Smooth muscle cell (in vitro differentiated cells): ENCODE results near the gene SORD. TPM values are rescaled to one million over a fixed set of nuclear protein-coding genes. Genes with fewer than 3 reads are reported as not detected.
"Not testable (repeated sequence)": the region's sequence is repeated elsewhere in the genome, so short reads cannot be mapped to it uniquely, and the experiment has no call there.

ENCODE experiments used
- DNase-seq: peaks from one replicate; lab custom pipeline; 2025; ENCODE audit not compliant: unreplicated experiment; lab: John Stamatoyannopoulos, UW
- H2AFZ ChIP-seq: fragments of 200-600 bp; sonication (generic); 2 replicates; pipeline ENCODE4 v1.6.0; 2016; ENCODE audit warnings: antibody characterized with exemption, low read depth, mild to moderate bottlenecking
- H3F3A ChIP-seq: fragments of 200-600 bp; sonication (generic); 2 replicates; pipeline ENCODE4 v1.6.0; 2017; ENCODE audit warnings: antibody characterized with exemption, low read depth
- H3K27ac ChIP-seq: fragments of 200-600 bp; sonication (generic); 2 replicates; pipeline ENCODE4 v1.5.1; 2016; ENCODE audit warnings: low read depth, mild to moderate bottlenecking
- H3K27me3 ChIP-seq: fragments of 200-600 bp; sonication (generic); 2 replicates; pipeline ENCODE4 v1.6.1; 2016; ENCODE audit warnings: low read depth, mild to moderate bottlenecking
- H3K36me3 ChIP-seq: fragments of 200-600 bp; sonication (generic); 2 replicates; pipeline ENCODE4 v1.5.1; 2016; ENCODE audit warnings: low read depth
- H3K4me1 ChIP-seq: fragments of 200-600 bp; sonication (generic); 2 replicates; pipeline ENCODE4 v1.5.1; 2016; ENCODE audit warnings: low read depth
- H3K4me2 ChIP-seq: fragments of 200-600 bp; sonication (generic); 2 replicates; pipeline ENCODE4 v1.6.0; 2016; ENCODE audit warnings: mild to moderate bottlenecking
- H3K4me3 ChIP-seq: fragments of 200-600 bp; sonication (generic); 2 replicates; pipeline ENCODE4 v1.5.1; 2016; ENCODE audit warnings: mild to moderate bottlenecking
- H3K79me2 ChIP-seq: fragments of 200-600 bp; sonication (generic); 2 replicates; pipeline ENCODE4 v1.6.0; 2016; ENCODE audit warnings: low read depth, mild to moderate bottlenecking
- H3K9ac ChIP-seq: fragments of 200-600 bp; sonication (generic); 2 replicates; pipeline ENCODE4 v1.6.0; 2016; ENCODE audit warnings: low read depth
- H3K9me3 ChIP-seq: fragments of 200-600 bp; sonication (generic); replicated peaks from 2 replicates; pipeline ENCODE4 v1.5.1; 2016; ENCODE audit warnings: low read depth
- H4K20me1 ChIP-seq: fragments of 200-600 bp; sonication (generic); 2 replicates; pipeline ENCODE4 v1.6.0; 2016; ENCODE audit warnings: low read depth
- WGBS: methylation state at CpG from one replicate; pipeline ENCODE4 v1.1.7; 2016; ENCODE audit warnings: low lambda C conversion rate; 5-methylcytosine and 5-hydroxymethylcytosine counted together
- polyA plus RNA-seq: library from polyadenylated mRNA; unstranded; fragments of >200 nt; fragmentation: Nextera tagmentation; extraction: Ambion mirVana; gene quantifications from 2 replicates; pipeline ENCODE4 v1.2.1, GENCODE V29; 2016
- total RNA-seq: library from RNA; depleted of rRNA; stranded (reverse); fragments of >200 nt; gene quantifications from 2 replicates; pipeline ENCODE4 v1.2.3, GENCODE V29; 2014
- TF ChIP-seq, protein P1 (sequence below): fragments of 200-600 bp; sonication (generic); IDR thresholded peaks from 2 replicates; pipeline ENCODE4 v1.5.1; 2017; ENCODE audit warnings: borderline replicate concordance, mild to moderate bottlenecking, antibody characterized with exemption; ENCODE audit not compliant: insufficient read depth, poor library complexity, severe bottlenecking

SORD gene
- total and polyA plus RNA-seq, 2 experiments from 2014 or later: 22.1 to 26.8 TPM

DNA sequence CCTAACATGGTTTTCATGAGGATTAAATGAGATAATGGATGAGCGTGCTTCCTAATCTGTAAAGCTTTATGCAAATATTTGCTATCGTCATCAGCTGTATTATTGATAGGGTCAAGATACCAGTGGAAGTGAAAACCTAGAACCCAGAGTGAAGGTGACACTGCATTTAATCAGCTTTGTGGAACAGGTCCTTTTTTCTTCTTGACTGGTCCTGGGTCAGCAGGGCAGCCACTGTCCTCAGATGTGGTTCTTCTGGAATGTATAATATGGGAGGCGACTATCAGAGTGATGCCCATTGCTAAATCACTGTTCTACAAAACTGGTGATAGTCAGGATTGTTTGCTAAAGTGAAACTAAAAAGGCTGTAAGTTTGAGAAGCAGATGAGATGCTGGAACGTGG is 41.4 kb downstream of the SORD start:
- no peak for DNase-seq

DNA sequence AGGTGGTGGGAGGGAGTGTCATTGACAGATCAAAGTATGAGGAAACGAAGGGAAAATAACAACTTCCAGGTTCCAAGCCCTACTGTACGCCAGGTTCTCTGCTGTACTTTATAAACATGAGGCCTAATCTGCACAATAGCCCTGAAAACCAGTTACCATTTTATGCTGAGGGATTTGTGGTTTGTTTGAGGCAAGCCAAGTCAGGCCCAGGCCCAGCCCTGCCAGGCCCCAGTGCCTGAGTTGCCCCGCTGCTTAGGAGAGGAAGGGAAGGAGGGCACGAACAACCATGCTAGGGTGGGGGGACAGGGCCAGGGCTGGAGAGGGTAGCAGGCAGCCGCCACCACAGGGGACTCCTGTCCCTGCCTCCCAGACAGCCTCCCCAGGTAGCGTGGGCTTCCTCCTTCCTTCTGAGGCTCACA is 47.0 kb downstream of the SORD start:
- DNase-seq: not testable (repeated sequence)
- H3K27ac ChIP-seq: peak overlapping the region; percentile 50

More for the DNA sequence above, 41.4 kb downstream of the SORD start:
- TF ChIP-seq, protein P1, sequence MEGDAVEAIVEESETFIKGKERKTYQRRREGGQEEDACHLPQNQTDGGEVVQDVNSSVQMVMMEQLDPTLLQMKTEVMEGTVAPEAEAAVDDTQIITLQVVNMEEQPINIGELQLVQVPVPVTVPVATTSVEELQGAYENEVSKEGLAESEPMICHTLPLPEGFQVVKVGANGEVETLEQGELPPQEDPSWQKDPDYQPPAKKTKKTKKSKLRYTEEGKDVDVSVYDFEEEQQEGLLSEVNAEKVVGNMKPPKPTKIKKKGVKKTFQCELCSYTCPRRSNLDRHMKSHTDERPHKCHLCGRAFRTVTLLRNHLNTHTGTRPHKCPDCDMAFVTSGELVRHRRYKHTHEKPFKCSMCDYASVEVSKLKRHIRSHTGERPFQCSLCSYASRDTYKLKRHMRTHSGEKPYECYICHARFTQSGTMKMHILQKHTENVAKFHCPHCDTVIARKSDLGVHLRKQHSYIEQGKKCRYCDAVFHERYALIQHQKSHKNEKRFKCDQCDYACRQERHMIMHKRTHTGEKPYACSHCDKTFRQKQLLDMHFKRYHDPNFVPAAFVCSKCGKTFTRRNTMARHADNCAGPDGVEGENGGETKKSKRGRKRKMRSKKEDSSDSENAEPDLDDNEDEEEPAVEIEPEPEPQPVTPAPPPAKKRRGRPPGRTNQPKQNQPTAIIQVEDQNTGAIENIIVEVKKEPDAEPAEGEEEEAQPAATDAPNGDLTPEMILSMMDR: no peak
- H3K27me3 ChIP-seq: no peaks in the 10 kb centered on the region
- H4K20me1 ChIP-seq: no peaks in the 10 kb centered on the region
- no peak overlapping the region for H3K4me2 ChIP-seq
- H3K4me3 ChIP-seq: no peak overlapping the region
- no peak overlapping the region for H3K27ac ChIP-seq
- no peaks in the 10 kb centered on the region for H3K79me2 ChIP-seq
- WGBS: 81% methylated on average over 4 of the region's 4 CpGs
- H3K36me3 ChIP-seq: no peaks in the 10 kb centered on the region
- H3K4me1 ChIP-seq: no peaks in the 10 kb centered on the region
- H2AFZ ChIP-seq: no peak overlapping the region
- no peak overlapping the region for H3K9ac ChIP-seq
- no peaks in the 10 kb centered on the region for H3K9me3 ChIP-seq
- H3F3A ChIP-seq: no peaks in the 10 kb centered on the region

DNA sequence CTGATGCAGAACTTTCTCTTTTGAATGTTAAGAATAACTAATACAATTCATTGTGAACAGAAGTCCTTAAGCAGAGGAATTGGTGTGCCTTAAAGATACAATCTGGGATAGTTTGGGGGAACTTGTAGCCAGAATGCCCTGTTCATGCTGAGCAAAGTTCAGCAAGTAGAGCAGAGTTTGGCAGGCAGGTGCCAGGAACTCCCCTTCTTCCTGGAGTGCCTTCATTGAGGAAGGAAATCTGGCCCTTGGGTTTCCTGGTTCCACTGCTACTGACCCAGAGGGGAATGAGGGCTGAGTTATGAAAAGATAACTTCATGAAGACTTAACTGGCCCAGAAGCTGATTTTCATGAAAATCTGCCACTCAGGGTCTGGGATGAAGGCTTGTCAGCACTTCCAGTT is 50.6 kb downstream of the SORD start:
- H3K9me3 ChIP-seq, DNase-seq, H3K4me2 ChIP-seq, H4K20me1 ChIP-seq, H3K9ac ChIP-seq, H2AFZ ChIP-seq, H3K4me3 ChIP-seq, H3F3A ChIP-seq, H3K4me1 ChIP-seq, H3K36me3 ChIP-seq, H3K27me3 ChIP-seq, H3K27ac ChIP-seq, H3K79me2 ChIP-seq: not testable (repeated sequence)

More for the DNA sequence above, 47.0 kb downstream of the SORD start:
- WGBS: 44% methylated on average over 6 of the region's 6 CpGs
- not testable (repeated sequence) for H4K20me1 ChIP-seq, H3K9ac ChIP-seq, H3K79me2 ChIP-seq, H3K27me3 ChIP-seq, H3K9me3 ChIP-seq, H2AFZ ChIP-seq, H3K4me3 ChIP-seq, H3K36me3 ChIP-seq, H3K4me1 ChIP-seq, H3F3A ChIP-seq
- H3K4me2 ChIP-seq: peak overlapping the region; percentile 51

DNA sequence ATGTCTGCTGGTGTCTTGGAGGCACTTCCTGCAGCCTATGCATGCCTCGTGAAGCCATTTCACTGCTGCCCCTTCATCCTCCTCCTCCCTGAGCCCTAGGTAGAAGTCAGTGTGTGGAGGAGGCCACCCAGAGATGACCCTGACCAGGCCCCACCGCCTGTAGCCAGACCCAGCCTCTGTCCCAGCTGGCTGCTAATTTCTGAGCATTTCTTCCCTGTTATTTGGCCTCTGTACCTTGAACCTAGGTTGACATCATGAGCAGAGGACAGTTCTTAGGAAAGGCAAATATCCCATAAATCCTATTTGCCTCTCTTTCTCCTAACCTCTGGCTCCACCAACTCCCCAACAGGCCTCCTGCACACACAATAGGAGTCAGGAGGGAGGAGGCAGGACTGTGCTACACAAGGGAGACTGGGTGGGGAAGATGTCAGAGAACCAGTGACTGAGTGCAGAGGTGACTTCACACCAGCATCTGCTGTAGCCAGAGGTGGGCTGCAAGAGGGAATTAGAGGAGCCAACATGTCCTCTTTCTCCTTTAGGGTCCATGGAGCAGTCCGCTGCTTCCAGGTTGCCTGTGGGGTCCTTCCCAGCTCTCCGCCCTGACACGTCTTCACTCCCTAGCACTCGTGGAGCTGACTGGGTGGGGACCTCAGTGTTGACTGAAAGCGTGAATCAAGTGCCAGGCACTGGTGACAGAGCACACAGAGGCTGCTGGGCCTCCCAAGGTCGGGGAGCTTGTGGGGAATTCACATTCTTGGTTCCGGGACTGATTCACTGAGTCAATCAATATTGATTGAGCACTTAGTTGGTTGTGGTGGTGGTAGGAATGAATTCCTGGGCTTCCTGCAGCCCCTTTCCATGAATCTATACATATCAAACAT is 52.7 kb downstream of the SORD start:
- H3K4me3 ChIP-seq, H3F3A ChIP-seq, H3K36me3 ChIP-seq, H2AFZ ChIP-seq, H3K9me3 ChIP-seq, H3K27me3 ChIP-seq, H3K4me1 ChIP-seq, DNase-seq, H3K4me2 ChIP-seq, H3K27ac ChIP-seq, H4K20me1 ChIP-seq, H3K79me2 ChIP-seq, H3K9ac ChIP-seq: not testable (repeated sequence)
- 100% methylated on average over 1 of the region's 9 CpGs for WGBS

DNA sequence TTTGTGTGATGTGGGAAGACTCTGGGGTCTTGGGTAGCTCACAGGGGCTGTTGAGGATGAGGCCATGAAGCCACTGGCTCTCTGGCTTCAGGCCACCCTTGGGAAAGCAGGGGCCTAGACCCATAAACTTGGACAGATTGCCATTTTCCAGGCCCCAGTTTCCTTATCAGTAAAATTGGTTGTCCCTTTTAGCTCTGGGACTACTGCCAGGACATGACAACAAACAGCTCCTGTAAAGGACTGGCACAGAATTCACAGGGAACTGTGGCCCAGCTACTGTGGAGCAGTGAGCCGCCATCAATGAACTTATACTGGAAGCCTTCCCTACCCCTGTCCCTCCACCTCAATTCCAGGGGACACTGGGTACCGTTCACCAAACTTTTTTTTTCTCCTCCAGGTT is 54.4 kb downstream of the SORD start:
- 82% methylated on average over 2 of the region's 2 CpGs for WGBS
- H3K4me1 ChIP-seq, DNase-seq: not testable (repeated sequence)

DNA sequence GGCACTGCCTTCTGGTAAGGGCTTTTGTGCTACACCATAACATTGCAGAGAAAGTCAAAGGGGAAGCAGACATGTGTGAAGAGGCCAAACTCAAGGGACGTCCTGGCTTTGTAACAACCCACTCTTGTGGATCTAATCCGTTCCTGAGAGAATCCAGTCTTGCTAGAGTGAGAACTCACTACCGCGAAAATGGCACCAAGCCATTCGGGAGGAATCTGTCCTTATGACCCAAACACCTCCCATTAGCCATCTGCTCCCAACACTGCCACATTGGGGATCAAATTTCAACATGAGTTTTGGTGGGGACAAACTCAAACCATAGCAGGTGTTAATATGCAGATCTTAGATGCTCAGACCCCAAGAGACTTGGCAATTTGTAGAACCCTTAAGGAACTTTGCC is 56.2 kb downstream of the SORD start:
- H3K36me3 ChIP-seq, H3K79me2 ChIP-seq, DNase-seq, H2AFZ ChIP-seq, H3F3A ChIP-seq, H3K9ac ChIP-seq, H3K4me2 ChIP-seq, H3K9me3 ChIP-seq, H3K4me3 ChIP-seq, H4K20me1 ChIP-seq, H3K27me3 ChIP-seq, H3K4me1 ChIP-seq: not testable (repeated sequence)
- WGBS: 80% methylated on average over 5 of the region's 5 CpGs
- H3K27ac ChIP-seq: peak overlapping the region; percentile 19

More for the DNA sequence above, 54.4 kb downstream of the SORD start:
- H3K27me3 ChIP-seq, H3K4me2 ChIP-seq, H3K4me3 ChIP-seq, H3K9ac ChIP-seq, H2AFZ ChIP-seq, H3K36me3 ChIP-seq, H3K9me3 ChIP-seq, H3K79me2 ChIP-seq, H4K20me1 ChIP-seq, H3F3A ChIP-seq, H3K27ac ChIP-seq: not testable (repeated sequence)

DNA sequence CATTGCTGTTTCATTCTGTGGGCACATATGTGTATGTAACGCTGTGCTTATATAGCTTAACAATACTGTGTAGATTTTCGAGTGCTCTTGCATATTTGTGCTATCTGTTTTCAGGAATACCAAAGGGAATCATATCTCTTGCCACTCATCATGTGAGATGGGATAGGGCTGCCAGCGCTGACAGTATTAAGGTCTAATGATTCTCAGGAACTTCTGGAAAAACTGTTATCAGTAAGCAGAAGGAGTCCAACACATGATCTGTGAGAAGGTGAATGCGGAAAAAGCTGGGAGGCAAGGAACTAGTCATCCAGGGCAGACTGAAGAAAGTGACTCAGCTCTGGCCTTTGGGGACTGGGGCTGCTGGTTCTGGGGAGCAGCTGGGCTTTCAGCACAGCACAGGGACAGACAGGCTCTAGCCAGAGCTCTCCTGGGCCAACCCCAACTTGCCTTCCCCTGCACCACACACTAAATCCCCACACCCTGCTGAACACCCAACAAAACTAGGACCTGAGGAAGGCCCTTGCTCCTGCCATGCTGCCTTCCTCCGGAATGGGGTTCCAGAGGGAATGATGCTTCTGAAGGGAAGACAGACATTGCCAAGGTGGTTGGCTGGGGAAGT is 56.7 kb downstream of the SORD start:
- not testable (repeated sequence) for H3K9ac ChIP-seq, H3F3A ChIP-seq, H3K79me2 ChIP-seq, DNase-seq, H2AFZ ChIP-seq, H3K36me3 ChIP-seq, H3K27me3 ChIP-seq, H3K9me3 ChIP-seq, H3K4me1 ChIP-seq, H3K4me2 ChIP-seq, H3K4me3 ChIP-seq, H4K20me1 ChIP-seq
- H3K27ac ChIP-seq: peak overlapping the region; percentile 19
- 43% methylated on average over 5 of the region's 5 CpGs for WGBS
